LNCAP (cell line): Measurements from ENCODE around the gene MYO16.

Source experiments
- CTCF ChIP-seq: fragments of 450-650 bp; IDR thresholded peaks from 2 replicates; pipeline ENCODE4 v1.5.1; 2017; ENCODE audit warnings: mild to moderate bottlenecking

Gene MYO16

GRCh38 chr13:108629181-108629752 lies at the start of gene MYO16:
TSS of gene MYO16 (plus strand) at chr13:108629611. CDS start at chr13:108629845, 234 bp downstream.
- TF ChIP-seq CTCF = no peak

GRCh38 chr13:108586826-108587225 lies 42.6 kb upstream of the MYO16 start:
- no peak for TF ChIP-seq CTCF

GRCh38 chr13:108588516-108588915 lies 40.9 kb upstream of the MYO16 start:
- TF ChIP-seq CTCF = no peak

GRCh38 chr13:108594153-108594552 lies 35.3 kb upstream of the MYO16 start:
- no peak for TF ChIP-seq CTCF

- no peak for TF ChIP-seq CTCF
These were observed 33.8 kb upstream of the MYO16 start for GRCh38 chr13:108595436-108596274.

- no peak for TF ChIP-seq CTCF
These were observed 31.5 kb upstream of the MYO16 start for GRCh38 chr13:108597943-108598342.

- no peak for TF ChIP-seq CTCF
These were observed 23.0 kb upstream of the MYO16 start for GRCh38 chr13:108606424-108606823.
